HL-60/S4 (cell line): ENCODE results near the gene UBE3D.
"Not testable (repeated sequence)": the region's sequence is repeated elsewhere in the genome, so short reads cannot be mapped to it uniquely, and the experiment has no call there.

ENCODE experiments used
- in situ Hi-C: fragments of 300-500 bp; cut with MboI; formaldehyde crosslinking; loops from 2 replicates; pipeline ENCODE4 v1.14.3; 2022; ENCODE audit warnings: low sequenced_read_pairs

UBE3D gene

GRCh38 chr6:82878812-82879211 lies 186.8 kb downstream of the UBE3D start:
- in situ Hi-C loops = no loop called here

- in situ Hi-C loops = no loop called here
Measured at GRCh38 chr6:82877213-82878195, 188.1 kb downstream of the UBE3D start.

- in situ Hi-C loops = no loop called here
Measured at GRCh38 chr6:82875573-82876185, 190.0 kb downstream of the UBE3D start.

- in situ Hi-C loops = no loop called here
Measured at GRCh38 chr6:82874867-82875266, 190.8 kb downstream of the UBE3D start.

GRCh38 chr6:82872185-82872584 lies 193.5 kb downstream of the UBE3D start:
- in situ Hi-C loops = no loop called here

- in situ Hi-C loops = no loop called here
Measured at GRCh38 chr6:82870582-82871172, 195.0 kb downstream of the UBE3D start.

GRCh38 chr6:82869493-82869892 lies 196.1 kb downstream of the UBE3D start:
- in situ Hi-C loops = no loop called here

GRCh38 chr6:82867946-82868345 lies 197.7 kb downstream of the UBE3D start:
- in situ Hi-C loops = no loop called here

- in situ Hi-C loops = no loop called here
Measured at GRCh38 chr6:82866446-82866845, 199.2 kb downstream of the UBE3D start.

- in situ Hi-C loops = no loop called here
Measured at GRCh38 chr6:82865461-82865860, 200.2 kb downstream of the UBE3D start.

GRCh38 chr6:82863781-82864180 lies 201.9 kb downstream of the UBE3D start:
- in situ Hi-C loops = no loop called here

- in situ Hi-C loops = no loop called here
Measured at GRCh38 chr6:82862543-82862942, 203.1 kb downstream of the UBE3D start.

GRCh38 chr6:82861121-82861520 lies 204.5 kb downstream of the UBE3D start:
- in situ Hi-C loops = no loop called here

- in situ Hi-C loops = not testable (repeated sequence)
Measured at GRCh38 chr6:82856077-82856476, 209.6 kb downstream of the UBE3D start.

- in situ Hi-C loops = not testable (repeated sequence)
Measured at GRCh38 chr6:82852904-82853303, 212.7 kb downstream of the UBE3D start.

GRCh38 chr6:82843291-82843885 lies 222.3 kb downstream of the UBE3D start:
- in situ Hi-C loops = no loop called here

- in situ Hi-C loops = no loop called here
Measured at GRCh38 chr6:82842721-82843120, 222.9 kb downstream of the UBE3D start.
